Panc1 (cell line): Measurements from ENCODE around the gene NUP210L. TPM values are rescaled to one million over a fixed set of nuclear protein-coding genes. Genes with fewer than 3 reads are reported as not detected.

Source experiments
- ATAC-seq: fragments of 200-7000 bp; cut with Tn5 transposase; 2 replicates; pipeline ENCODE4 v1.9.1; 2020; ENCODE audit warnings: mild to moderate bottlenecking, moderate library complexity
- BruUV-seq: library from RNA; stranded (reverse); fragments of 400-500 nt; replicated peaks from 2 replicates; lab custom pipeline; 2021; lab: Mats Ljungman, UMichigan
- CTCF ChIA-PET: fragments of 300-600 bp; sonication (Branson Sonifier 250); formaldehyde crosslinking; loops from one replicate; lab custom pipeline; 2022; ENCODE audit warnings: antibody characterized with exemption; lab: Charles Lee
- POLR2A ChIA-PET: fragments of 300-600 bp; sonication (Branson Sonifier 250); formaldehyde crosslinking; loops from one replicate; lab custom pipeline; 2022; ENCODE audit warnings: antibody characterized with exemption; lab: Charles Lee
- DNase-seq: peaks from one replicate; pipeline ENCODE4 v3.0.0-alpha.2; 2010; ENCODE audit warnings: low read depth, low spot score
- H3K27ac ChIP-seq: 2 replicates; pipeline ENCODE4 v1.5.1; 2011; ENCODE audit warnings: mild to moderate bottlenecking, low read length, inconsistent platforms
- H3K27me3 ChIP-seq: fragments of 200-500 bp; sonication (Bioruptor generic); 2 replicates; pipeline ENCODE4 v1.6.0; 2014; ENCODE audit warnings: low read length, inconsistent platforms; ENCODE audit not compliant: control insufficient read depth, insufficient read depth
- H3K36me3 ChIP-seq: fragments of 200-500 bp; sonication (Bioruptor generic); 2 replicates; pipeline ENCODE4 v1.5.1; 2014; ENCODE audit warnings: inconsistent platforms, mild to moderate bottlenecking, low read length, moderate library complexity; ENCODE audit not compliant: control insufficient read depth, insufficient read depth
- H3K4me1 ChIP-seq: 2 replicates; pipeline ENCODE4 v1.5.1; 2011; ENCODE audit warnings: inconsistent platforms, mild to moderate bottlenecking, low read length, moderate library complexity; ENCODE audit not compliant: control insufficient read depth, insufficient read depth
- H3K4me3 ChIP-seq, 2 experiments: 2 replicates each; pipeline ENCODE4 v1.5.1; 2011 to 2012; ENCODE audit warnings: low read depth in 2 of 2, low read length in 2 of 2, mild to moderate bottlenecking in 2 of 2, inconsistent platforms in 1 of 2, moderate library complexity in 1 of 2
- H3K9me3 ChIP-seq: fragments of 200-500 bp; sonication (Bioruptor generic); 2 replicates; pipeline ENCODE4 v1.5.1; 2014; ENCODE audit warnings: low read depth, mild to moderate bottlenecking, inconsistent platforms, low read length, moderate library complexity; ENCODE audit not compliant: control insufficient read depth, insufficient read depth
- POLR2AphosphoS5 ChIP-seq: IDR thresholded peaks from 2 replicates; pipeline ENCODE4 v1.6.1; 2012; ENCODE audit warnings: mild to moderate bottlenecking, low read depth, low read length, moderate library complexity
- REST ChIP-seq, 2 experiments: IDR thresholded peaks; 2 replicates each; pipeline ENCODE4 v1.6.1; 2011 to 2012; ENCODE audit warnings: low read depth in 2 of 2, control low read depth in 1 of 2, low read length in 1 of 2, mild to moderate bottlenecking in 1 of 2, moderate library complexity in 1 of 2; ENCODE audit not compliant: insufficient read depth in 1 of 2
- SIN3A ChIP-seq: IDR thresholded peaks from 2 replicates; pipeline ENCODE4 v1.6.1; 2012; ENCODE audit warnings: low read depth, mild to moderate bottlenecking, low read length, moderate library complexity, borderline replicate concordance; ENCODE audit not compliant: insufficient read depth
- TCF7L2 ChIP-seq: IDR thresholded peaks from 2 replicates; pipeline ENCODE4 v1.6.1; 2011; ENCODE audit warnings: mild to moderate bottlenecking, low read depth, low read length, inconsistent platforms
- in situ Hi-C: cut with HindIII; loops from 2 replicates; pipeline ENCODE4 v1.10.0; 2016; ENCODE audit warnings: low sequenced_read_pairs, low pct_unique_long_range_greater_than_20kb
- intact Hi-C: fragments of 100-400 bp; cut with micrococcal nuclease; formaldehyde crosslinking; loops from one replicate; pipeline ENCODE4 v1.10.0; 2022; ENCODE audit not compliant: unreplicated experiment
- total RNA-seq: library from RNA; stranded (reverse); gene quantifications from one replicate; pipeline ENCODE4 v1.2.1, GENCODE V29; 2021; ENCODE audit not compliant: unreplicated experiment
- TF ChIP-seq, protein P1 (sequence below): fragments of 450-650 bp; IDR thresholded peaks from 2 replicates; pipeline ENCODE4 v1.5.1; 2017; ENCODE audit warnings: mild to moderate bottlenecking

NUP210L gene
- total RNA-seq, 1 experiment from 2014 or later, result 0.05 TPM

- no peaks in the 10 kb centered on the region for H3K9me3 ChIP-seq
- no peak overlapping the region for H3K4me3 ChIP-seq
- intact Hi-C loops (no loop called here), in situ Hi-C loops (no loop called here)
- no peaks in the 10 kb centered on the region; the same call in 1 of the 2 replicates for H3K36me3 ChIP-seq
- H3K27ac ChIP-seq, result no peak overlapping the region
- BruUV-seq, result no TSS peak
- H3K4me1 ChIP-seq, result peaks cover 7% of the 10 kb centered on the region
- ChIA-PET CTCF (no interaction called here), POLR2A (no interaction called here)
- H3K27me3 ChIP-seq, result no peaks in the 10 kb centered on the region
- TF ChIP-seq SIN3A (no peak), POLR2AphosphoS5 (no peak), TCF7L2 (no peak), REST (IDR thresholded peaks at IDR 0.05; ENCODE audit: insufficient read depth in 1 of 2, low read depth in 2 of 2, low read length in 1 of 2) (no peak)
- TF ChIP-seq, protein P1, sequence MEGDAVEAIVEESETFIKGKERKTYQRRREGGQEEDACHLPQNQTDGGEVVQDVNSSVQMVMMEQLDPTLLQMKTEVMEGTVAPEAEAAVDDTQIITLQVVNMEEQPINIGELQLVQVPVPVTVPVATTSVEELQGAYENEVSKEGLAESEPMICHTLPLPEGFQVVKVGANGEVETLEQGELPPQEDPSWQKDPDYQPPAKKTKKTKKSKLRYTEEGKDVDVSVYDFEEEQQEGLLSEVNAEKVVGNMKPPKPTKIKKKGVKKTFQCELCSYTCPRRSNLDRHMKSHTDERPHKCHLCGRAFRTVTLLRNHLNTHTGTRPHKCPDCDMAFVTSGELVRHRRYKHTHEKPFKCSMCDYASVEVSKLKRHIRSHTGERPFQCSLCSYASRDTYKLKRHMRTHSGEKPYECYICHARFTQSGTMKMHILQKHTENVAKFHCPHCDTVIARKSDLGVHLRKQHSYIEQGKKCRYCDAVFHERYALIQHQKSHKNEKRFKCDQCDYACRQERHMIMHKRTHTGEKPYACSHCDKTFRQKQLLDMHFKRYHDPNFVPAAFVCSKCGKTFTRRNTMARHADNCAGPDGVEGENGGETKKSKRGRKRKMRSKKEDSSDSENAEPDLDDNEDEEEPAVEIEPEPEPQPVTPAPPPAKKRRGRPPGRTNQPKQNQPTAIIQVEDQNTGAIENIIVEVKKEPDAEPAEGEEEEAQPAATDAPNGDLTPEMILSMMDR, result no peak
- DNase-seq (no peak), ATAC-seq (no peak)
Observed at GRCh38 chr1:153973525-153973924, 181.3 kb downstream of the NUP210L start.

GRCh38 chr1:153973071-153973470 lies 181.8 kb downstream of the NUP210L start:
- Histone ChIP-seq H3K9me3 (no peaks in the 10 kb centered on the region), H3K36me3 (no peaks in the 10 kb centered on the region; the same call in 1 of the 2 replicates), H3K4me3 (no peak overlapping the region), H3K4me1 (peaks cover 8% of the 10 kb centered on the region; the same call in 1 of the 2 replicates), H3K27me3 (no peaks in the 10 kb centered on the region), H3K27ac (no peak overlapping the region)
- ATAC-seq, result no peak
- BruUV-seq, result no TSS peak
- intact Hi-C loops, result no loop called here
- DNase-seq, result no peak
- ChIA-PET POLR2A (no interaction called here), CTCF (no interaction called here)
- in situ Hi-C loops, result no loop called here
- TF ChIP-seq POLR2AphosphoS5, result 0 out of 2 replicates have a peak, but pooled peaks have one; percentile 25
- no peak for TF ChIP-seq REST (IDR thresholded peaks at IDR 0.05; ENCODE audit: insufficient read depth in 1 of 2, low read depth in 2 of 2, low read length in 1 of 2)
